ENCODE data around the gene AGR2. TPM values are rescaled to one million over a fixed set of nuclear protein-coding genes. Genes with fewer than 3 reads are reported as not detected.

The AGR2 gene
- total RNA-seq, 1 donor from 2014 or later: not detected

- Mint-ChIP-seq H3K27me3 (ENCODE audit: low read depth, unreplicated experiment) (no peaks in the 10 kb centered on the region), H3K9me3 (ENCODE audit: unreplicated experiment) (no peaks in the 10 kb centered on the region), H3K36me3 (ENCODE audit: low read depth, unreplicated experiment) (peaks cover 10% of the 10 kb centered on the region), H3K27ac (ENCODE audit: unreplicated experiment) (no peak overlapping the region), H3K4me3 (ENCODE audit: unreplicated experiment) (no peak overlapping the region), H3K4me1 (ENCODE audit: low read depth, unreplicated experiment) (peaks cover 16% of the 10 kb centered on the region)
- H3K27ac ChIP-seq (ENCODE audit: low read depth, low read length): no peak overlapping the region
- no peak overlapping the region for H2AFZ ChIP-seq (ENCODE audit: low read depth, low read length)
- H4K20me1 ChIP-seq (ENCODE audit: insufficient read depth, low read length): peaks cover 15% of the 10 kb centered on the region
- H3K4me1 ChIP-seq (ENCODE audit: insufficient read depth, low read length): peaks cover 8% of the 10 kb centered on the region
- no peak overlapping the region for H3K4me3 ChIP-seq (ENCODE audit: insufficient read depth, low read depth, low read length)
- peaks cover 83% of the 10 kb centered on the region for H3K79me2 ChIP-seq (ENCODE audit: insufficient read depth, low read length)
- no peak for FAIRE-seq
- no peaks in the 10 kb centered on the region for H3K9me3 ChIP-seq (ENCODE audit: insufficient read depth, low read depth, low read length)
- no peak overlapping the region for H3K9ac ChIP-seq (ENCODE audit: low read length)
- TF ChIP-seq EZH2 (IDR thresholded peaks at IDR 0.05; ENCODE audit: insufficient read depth, low read length) (no peak), CTCF (IDR thresholded peaks at IDR 0.05; ENCODE audit: insufficient read depth, low read depth, low read length) (no peak)
- no peaks in the 10 kb centered on the region for H3K36me3 ChIP-seq (ENCODE audit: insufficient read depth, low read length)
- H3K27me3 ChIP-seq (ENCODE audit: insufficient read depth, low read length): no peaks in the 10 kb centered on the region
- DNase-seq (ENCODE audit: low read depth): no peak
- no peak overlapping the region for H3K4me2 ChIP-seq (ENCODE audit: low read length)
Observed at GRCh38 chr7:16758631-16759611, 45.9 kb downstream of the AGR2 start.

GRCh38 chr7:16758036-16758435 lies 46.8 kb downstream of the AGR2 start:
- TF ChIP-seq CTCF (IDR thresholded peaks at IDR 0.05; ENCODE audit: insufficient read depth, low read depth, low read length) (no peak), EZH2 (IDR thresholded peaks at IDR 0.05; ENCODE audit: insufficient read depth, low read length) (no peak)
- no peaks in the 10 kb centered on the region for H3K36me3 ChIP-seq (ENCODE audit: insufficient read depth, low read length)
- no peaks in the 10 kb centered on the region for H3K9me3 Mint-ChIP-seq (ENCODE audit: unreplicated experiment)
- no peak overlapping the region for H3K27ac ChIP-seq (ENCODE audit: low read depth, low read length)
- FAIRE-seq (no peak), DNase-seq (ENCODE audit: low read depth) (no peak)
- peaks cover 76% of the 10 kb centered on the region for H3K79me2 ChIP-seq (ENCODE audit: insufficient read depth, low read length)
- H3K9me3 ChIP-seq (ENCODE audit: insufficient read depth, low read depth, low read length): no peaks in the 10 kb centered on the region
- H3K27me3 ChIP-seq (ENCODE audit: insufficient read depth, low read length): no peaks in the 10 kb centered on the region
- no peak overlapping the region for H3K4me3 Mint-ChIP-seq (ENCODE audit: unreplicated experiment)
- H3K4me1 Mint-ChIP-seq (ENCODE audit: low read depth, unreplicated experiment): peaks cover 18% of the 10 kb centered on the region
- H3K27ac Mint-ChIP-seq (ENCODE audit: unreplicated experiment): no peak overlapping the region
- H3K36me3 Mint-ChIP-seq (ENCODE audit: low read depth, unreplicated experiment): peaks cover 6% of the 10 kb centered on the region
- no peaks in the 10 kb centered on the region for H3K27me3 Mint-ChIP-seq (ENCODE audit: low read depth, unreplicated experiment)
- H2AFZ ChIP-seq (ENCODE audit: low read depth, low read length): no peak overlapping the region
- H4K20me1 ChIP-seq (ENCODE audit: insufficient read depth, low read length): peaks cover 15% of the 10 kb centered on the region
- H3K4me1 ChIP-seq (ENCODE audit: insufficient read depth, low read length): peaks cover 8% of the 10 kb centered on the region
- no peak overlapping the region for H3K4me3 ChIP-seq (ENCODE audit: insufficient read depth, low read depth, low read length)
- H3K4me2 ChIP-seq (ENCODE audit: low read length): no peak overlapping the region
- H3K9ac ChIP-seq (ENCODE audit: low read length): no peak overlapping the region

GRCh38 chr7:16755397-16755796 lies 49.4 kb downstream of the AGR2 start:
- Histone ChIP-seq H3K9ac (ENCODE audit: low read length) (peak overlapping the region; percentile 82), H3K27ac (ENCODE audit: low read depth, low read length) (no peak overlapping the region), H3K9me3 (ENCODE audit: insufficient read depth, low read depth, low read length) (no peaks in the 10 kb centered on the region), H3K36me3 (ENCODE audit: insufficient read depth, low read length) (no peaks in the 10 kb centered on the region), H2AFZ (ENCODE audit: low read depth, low read length) (no peak overlapping the region), H4K20me1 (ENCODE audit: insufficient read depth, low read length) (peaks cover 12% of the 10 kb centered on the region), H3K4me2 (ENCODE audit: low read length) (peak overlapping the region; percentile 87), H3K27me3 (ENCODE audit: insufficient read depth, low read length) (no peaks in the 10 kb centered on the region), H3K79me2 (ENCODE audit: insufficient read depth, low read length) (peaks cover 54% of the 10 kb centered on the region), H3K4me3 (ENCODE audit: insufficient read depth, low read depth, low read length) (peak overlapping the region; percentile 72), H3K4me1 (ENCODE audit: insufficient read depth, low read length) (peaks cover 8% of the 10 kb centered on the region)
- Mint-ChIP-seq H3K4me3 (ENCODE audit: unreplicated experiment) (peak overlapping the region; percentile 89), H3K9me3 (ENCODE audit: unreplicated experiment) (no peaks in the 10 kb centered on the region), H3K4me1 (ENCODE audit: low read depth, unreplicated experiment) (peaks cover 19% of the 10 kb centered on the region), H3K27me3 (ENCODE audit: low read depth, unreplicated experiment) (no peaks in the 10 kb centered on the region), H3K36me3 (ENCODE audit: low read depth, unreplicated experiment) (peaks cover 4% of the 10 kb centered on the region), H3K27ac (ENCODE audit: unreplicated experiment) (peak overlapping the region; percentile 41)
- FAIRE-seq (no peak), DNase-seq (ENCODE audit: low read depth) (peak; percentile 44)
- no peak for TF ChIP-seq CTCF (IDR thresholded peaks at IDR 0.05; ENCODE audit: insufficient read depth, low read depth, low read length)
- no peak for TF ChIP-seq EZH2 (IDR thresholded peaks at IDR 0.05; ENCODE audit: insufficient read depth, low read length)
